Epithelial cell of proximal tubule (primary cell): ENCODE measurements around the gene PGK1. TPM values are rescaled to one million over a fixed set of nuclear protein-coding genes. Genes with fewer than 3 reads are reported as not detected.

Source experiments
- DNase-seq: peaks from one replicate; pipeline ENCODE4 v3.0.0-alpha.2; 2011; ENCODE audit warnings: low read depth
- H3K4me3 ChIP-seq: 2 replicates; pipeline ENCODE4 v1.5.1; 2011; ENCODE audit warnings: low read depth, mild to moderate bottlenecking, low read length
- total RNA-seq: library from RNA; depleted of rRNA; stranded (reverse); fragments of >200 nt; gene quantifications from 2 replicates; pipeline ENCODE4 v1.2.3, GENCODE V29; 2015
- TF ChIP-seq, protein P1 (sequence below): conservative IDR thresholded peaks from 2 replicates; pipeline ENCODE4 v1.5.1; 2012; ENCODE audit warnings: low read depth, mild to moderate bottlenecking, low read length

The PGK1 gene
- total RNA-seq, 1 donor from 2014 or later = 729 TPM

DNA sequence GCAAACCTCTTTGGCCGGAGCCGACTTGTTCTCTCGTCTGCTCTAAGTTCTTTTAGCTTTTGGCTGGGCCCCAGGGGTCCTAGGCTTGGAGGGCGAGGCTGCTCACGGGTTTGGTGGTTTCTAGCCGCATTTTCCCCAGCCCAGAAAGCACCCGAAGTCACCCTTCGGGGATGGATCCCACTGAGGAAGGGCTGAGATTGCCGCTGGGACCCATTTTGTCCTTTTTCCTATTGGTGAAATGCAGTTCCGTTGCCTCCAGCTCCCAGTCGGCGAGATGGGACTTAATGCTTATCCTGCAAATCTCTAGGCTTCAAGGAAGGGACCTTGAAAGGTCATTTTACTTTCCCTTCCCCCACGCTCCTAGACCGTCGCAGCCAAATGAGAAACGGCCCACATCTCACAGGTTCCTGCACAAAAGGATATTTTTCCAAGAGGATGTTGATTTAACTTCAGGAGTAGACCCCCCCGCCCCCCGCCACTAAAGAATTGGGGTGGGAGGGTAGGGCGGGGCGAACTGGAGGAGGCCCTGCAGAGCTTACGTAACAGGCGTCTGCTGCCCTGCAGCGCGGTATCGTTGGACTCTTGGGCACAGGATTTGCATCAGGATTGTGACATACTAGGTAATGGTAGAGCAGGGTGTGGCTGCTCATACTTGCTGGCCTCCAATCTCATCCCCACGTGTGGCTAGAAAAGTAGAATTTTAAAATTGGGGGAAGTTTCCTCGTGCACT lies 564 bp downstream of the PGK1 start:
- H3K4me3 ChIP-seq = peak overlapping the region; percentile 95
- no peak for DNase-seq
- TF ChIP-seq, protein P1, sequence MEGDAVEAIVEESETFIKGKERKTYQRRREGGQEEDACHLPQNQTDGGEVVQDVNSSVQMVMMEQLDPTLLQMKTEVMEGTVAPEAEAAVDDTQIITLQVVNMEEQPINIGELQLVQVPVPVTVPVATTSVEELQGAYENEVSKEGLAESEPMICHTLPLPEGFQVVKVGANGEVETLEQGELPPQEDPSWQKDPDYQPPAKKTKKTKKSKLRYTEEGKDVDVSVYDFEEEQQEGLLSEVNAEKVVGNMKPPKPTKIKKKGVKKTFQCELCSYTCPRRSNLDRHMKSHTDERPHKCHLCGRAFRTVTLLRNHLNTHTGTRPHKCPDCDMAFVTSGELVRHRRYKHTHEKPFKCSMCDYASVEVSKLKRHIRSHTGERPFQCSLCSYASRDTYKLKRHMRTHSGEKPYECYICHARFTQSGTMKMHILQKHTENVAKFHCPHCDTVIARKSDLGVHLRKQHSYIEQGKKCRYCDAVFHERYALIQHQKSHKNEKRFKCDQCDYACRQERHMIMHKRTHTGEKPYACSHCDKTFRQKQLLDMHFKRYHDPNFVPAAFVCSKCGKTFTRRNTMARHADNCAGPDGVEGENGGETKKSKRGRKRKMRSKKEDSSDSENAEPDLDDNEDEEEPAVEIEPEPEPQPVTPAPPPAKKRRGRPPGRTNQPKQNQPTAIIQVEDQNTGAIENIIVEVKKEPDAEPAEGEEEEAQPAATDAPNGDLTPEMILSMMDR = no peak

DNA sequence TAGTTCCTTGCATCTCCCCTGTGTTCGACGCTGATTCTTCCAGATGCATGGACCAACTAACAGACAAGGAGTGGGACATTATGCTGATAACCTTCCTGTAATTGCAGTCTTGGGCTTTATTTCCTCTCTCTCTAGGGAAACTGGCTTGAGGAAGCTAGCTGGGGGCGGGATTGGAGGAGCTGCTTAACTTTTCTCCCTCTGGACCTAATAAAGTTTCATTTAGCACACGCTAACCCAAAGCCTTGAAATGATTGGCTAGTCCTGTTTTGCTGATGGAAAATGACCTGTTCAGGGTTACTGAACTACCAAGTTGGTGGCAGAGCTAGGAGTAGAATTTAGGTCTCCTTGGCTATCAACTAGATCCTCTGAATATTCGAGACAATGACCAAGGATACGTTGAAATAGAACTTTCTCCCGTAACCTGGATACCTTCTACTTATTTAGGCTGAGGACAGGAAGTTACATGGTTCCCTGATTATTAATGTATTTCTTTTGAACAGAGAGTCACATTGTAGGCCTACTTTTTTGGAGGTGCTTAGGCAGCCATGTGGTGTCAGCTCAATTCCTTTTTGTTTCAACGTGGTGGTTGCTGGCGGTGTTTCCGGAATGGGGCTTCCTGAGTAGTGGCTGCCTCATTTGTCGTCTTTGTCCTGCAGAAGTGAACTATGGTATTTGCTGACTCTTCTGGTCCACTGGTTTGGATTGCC lies 2.0 kb downstream of the PGK1 start:
- H3K4me3 ChIP-seq = peak overlapping the region; percentile 95
- TF ChIP-seq, protein P1 = no peak
- no peak for DNase-seq

DNA sequence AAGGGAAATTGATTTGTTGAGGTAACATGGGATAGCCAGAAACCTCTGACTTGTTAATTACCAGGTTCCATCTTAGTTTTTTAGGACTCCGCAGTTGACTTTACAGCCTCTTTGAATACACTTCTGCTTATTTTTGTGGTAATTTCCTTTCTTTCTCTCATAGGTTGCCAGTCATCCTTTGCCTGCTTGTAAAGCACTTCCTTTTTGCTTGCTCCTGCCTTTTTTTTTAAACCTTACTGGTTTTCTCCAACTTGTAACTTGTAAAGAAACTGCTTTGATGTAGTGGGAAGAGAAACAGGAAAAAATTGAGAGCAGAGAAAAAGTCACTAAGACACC lies 2.6 kb downstream of the PGK1 start:
- H3K4me3 ChIP-seq = peak overlapping the region; percentile 95
- no peak for DNase-seq
- TF ChIP-seq, protein P1 = no peak

DNA sequence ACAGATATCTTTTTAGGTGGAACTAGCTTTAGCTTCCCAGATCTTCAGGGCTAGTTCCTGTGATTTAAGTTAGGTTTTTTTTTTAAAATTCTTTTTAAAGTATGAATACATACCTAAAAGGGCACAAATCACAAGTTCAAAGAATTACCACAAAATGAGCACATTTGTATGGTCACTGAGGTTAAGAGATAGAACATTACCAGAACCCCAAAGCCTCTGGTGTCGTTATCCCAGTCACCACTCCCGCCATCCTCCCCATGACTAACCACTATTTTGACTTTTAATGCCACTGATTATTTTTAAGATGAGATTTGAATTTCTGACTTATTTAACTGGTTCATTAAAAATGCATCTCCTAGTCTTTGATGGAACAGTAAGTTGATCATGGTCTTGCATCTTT lies 5.4 kb downstream of the PGK1 start:
- no peak for DNase-seq
- peak overlapping the region; percentile 14 for H3K4me3 ChIP-seq
- TF ChIP-seq, protein P1 = no peak

DNA sequence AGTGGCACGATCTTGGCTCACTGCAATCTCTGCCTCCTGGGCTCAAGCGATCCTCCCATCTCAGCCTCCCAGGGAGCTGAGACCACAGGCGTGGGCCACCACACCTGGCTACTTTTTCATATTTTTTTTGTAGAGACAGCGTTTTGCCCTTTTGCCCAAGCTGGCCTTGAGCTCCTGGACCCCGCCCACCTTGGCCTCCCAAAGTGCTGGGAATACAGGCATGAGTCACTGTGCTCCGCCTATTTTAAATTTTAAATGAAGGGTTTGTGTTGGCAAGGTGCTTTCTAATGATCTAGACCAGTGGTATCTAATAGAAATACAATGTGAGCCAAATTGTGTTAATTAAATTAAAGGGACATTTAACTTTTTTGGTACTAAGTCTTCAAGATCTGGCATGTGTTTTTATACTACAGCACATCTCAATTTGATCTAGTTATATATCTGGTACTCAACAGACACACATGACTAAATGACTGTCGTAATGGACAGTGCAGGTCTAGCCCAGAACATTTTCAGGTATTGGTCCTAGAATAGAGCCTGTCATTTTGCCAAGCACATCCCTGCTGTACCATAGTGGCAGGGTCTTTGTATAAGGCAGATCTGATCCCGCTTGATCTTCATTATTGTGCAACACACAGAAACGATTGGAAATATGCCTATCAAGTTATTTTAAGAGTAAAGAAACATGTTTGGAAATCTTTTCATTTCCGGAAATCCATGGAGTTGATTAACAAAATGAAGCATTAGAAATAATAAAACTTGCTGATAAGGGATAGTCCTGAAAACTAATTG lies 7.3 kb downstream of the PGK1 start:
- H3K4me3 ChIP-seq = no peak overlapping the region
- no peak for DNase-seq
- TF ChIP-seq, protein P1 = no peak

DNA sequence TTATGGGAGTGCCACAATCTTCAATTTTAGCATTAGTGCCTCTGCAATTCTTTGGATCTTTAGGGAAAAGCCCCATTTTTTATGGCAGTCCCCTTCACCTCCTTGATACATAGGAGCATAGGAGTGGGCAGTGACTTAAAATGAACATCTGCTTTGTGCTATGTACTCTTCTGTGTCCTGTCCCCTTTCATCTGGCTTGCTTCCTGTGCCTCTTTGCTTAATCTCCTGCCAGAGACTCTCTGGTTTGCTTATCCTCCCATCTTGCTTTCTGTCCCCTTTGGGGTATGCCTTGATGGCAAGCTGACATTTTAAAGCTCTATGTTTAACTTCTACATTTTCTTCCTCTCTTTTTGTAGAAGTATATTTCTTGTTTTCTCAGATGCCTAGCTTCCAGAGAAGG lies 12.3 kb downstream of the PGK1 start:
- TF ChIP-seq, protein P1 = no peak
- H3K4me3 ChIP-seq = no peak overlapping the region
- DNase-seq = no peak
